PFSK-1 (cell line): ENCODE measurements around the gene COX17.

Experiments
- POLR2AphosphoS5 ChIP-seq: IDR thresholded peaks from 2 replicates; pipeline ENCODE4 v1.6.1; 2012; ENCODE audit warnings: low read depth, mild to moderate bottlenecking, control low read depth, low read length, moderate library complexity
- TAF1 ChIP-seq: IDR thresholded peaks from 2 replicates; pipeline ENCODE4 v1.6.1; 2012; ENCODE audit warnings: low read length, control low read depth, borderline replicate concordance; ENCODE audit not compliant: insufficient read depth

- TF ChIP-seq POLR2AphosphoS5 (no peak), TAF1 (no peak)
Measured at GRCh38 chr3:119628390-119628789, 48.8 kb downstream of the COX17 start.
